Measurements from ENCODE around the gene CR1.
"Not testable (repeated sequence)": the region's sequence is repeated elsewhere in the genome, so short reads cannot be mapped to it uniquely, and the experiment has no call there.

Gene CR1

DNA sequence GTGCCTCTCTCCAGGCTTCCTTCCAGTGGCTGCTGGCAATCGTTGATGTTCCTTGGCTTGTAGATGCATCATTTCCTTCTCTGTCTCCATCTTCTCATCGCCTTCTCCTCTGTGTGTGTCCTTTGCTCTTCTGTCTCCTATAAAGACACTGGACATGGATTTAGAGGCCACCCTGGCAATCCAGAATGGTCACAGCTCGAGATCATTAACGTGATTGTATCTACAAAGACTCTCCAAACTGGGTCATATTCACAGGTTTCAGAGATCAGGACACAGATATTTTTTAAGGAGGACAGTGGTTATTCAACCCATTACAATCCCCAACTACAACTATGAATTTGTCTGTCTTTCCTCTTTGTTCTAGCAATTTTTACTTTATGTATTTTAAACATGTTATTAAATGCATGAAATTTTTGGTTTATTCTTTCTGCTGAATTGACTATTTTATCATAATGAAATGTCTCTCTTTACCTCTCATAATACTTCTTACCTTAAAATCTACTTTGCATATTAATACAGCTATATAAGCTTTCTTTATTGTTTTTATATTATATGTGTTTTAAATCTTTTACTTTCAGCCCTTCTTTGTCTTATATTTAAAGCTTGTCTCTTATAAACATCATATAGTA, 22.8 kb downstream of the CR1 start:
- no peak for TF ChIP-seq JUND (IDR thresholded peaks at IDR 0.05; ENCODE audit: low read depth)
- in situ Hi-C loops (cut with HindIII; ENCODE audit: low pct_unique_long_range_greater_than_20kb, low sequenced_read_pairs): no loop called here
- DNase-seq (ENCODE audit: low read depth in 1 of 2, low spot score in 1 of 2): no peak

DNA sequence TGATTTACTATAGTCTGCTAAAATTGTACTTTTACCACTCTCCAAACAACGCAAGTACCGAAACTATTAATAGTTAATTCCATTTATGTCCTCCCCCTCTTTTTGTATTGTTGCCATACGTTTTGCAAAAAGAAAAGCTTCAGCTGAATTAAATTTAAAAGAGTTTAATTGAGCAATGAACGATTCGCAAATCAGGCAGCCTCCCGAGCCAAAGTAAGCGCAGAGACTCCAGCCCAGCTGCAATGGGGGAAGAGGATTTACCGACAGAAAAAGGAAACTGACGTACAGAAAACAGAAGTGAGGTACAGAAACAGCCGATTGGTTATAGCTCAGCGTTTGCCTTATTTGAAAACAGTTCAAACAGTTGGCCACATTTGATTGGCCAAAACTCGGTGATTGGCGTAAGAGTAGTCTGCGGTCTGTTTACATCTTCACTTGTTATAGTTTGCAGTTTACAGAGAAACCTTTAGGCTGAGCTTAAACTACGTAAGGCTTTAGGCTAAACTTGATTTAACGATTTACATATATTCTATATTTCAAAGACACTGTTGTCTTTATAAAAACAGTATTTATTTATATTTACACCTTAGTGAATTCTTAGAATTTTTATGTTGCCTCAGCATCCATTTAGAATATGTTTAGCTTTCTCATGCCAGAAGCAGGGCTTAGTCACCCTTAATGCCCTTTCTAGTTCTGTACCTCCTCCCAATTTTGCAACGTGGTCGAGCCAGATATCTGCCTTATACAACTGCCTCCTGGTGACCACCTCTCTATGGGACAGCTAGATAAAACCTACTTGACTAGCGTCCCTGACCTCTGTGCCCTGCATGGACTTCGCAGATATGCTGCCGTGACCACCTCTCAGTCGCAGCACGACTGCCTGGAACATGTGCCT, 23.8 kb downstream of the CR1 start:
- no peak for TF ChIP-seq JUND (IDR thresholded peaks at IDR 0.05; ENCODE audit: low read depth)
- in situ Hi-C loops (cut with HindIII; ENCODE audit: low pct_unique_long_range_greater_than_20kb, low sequenced_read_pairs): no loop called here
- DNase-seq (ENCODE audit: low read depth in 1 of 2, low spot score in 1 of 2): no peak

DNA sequence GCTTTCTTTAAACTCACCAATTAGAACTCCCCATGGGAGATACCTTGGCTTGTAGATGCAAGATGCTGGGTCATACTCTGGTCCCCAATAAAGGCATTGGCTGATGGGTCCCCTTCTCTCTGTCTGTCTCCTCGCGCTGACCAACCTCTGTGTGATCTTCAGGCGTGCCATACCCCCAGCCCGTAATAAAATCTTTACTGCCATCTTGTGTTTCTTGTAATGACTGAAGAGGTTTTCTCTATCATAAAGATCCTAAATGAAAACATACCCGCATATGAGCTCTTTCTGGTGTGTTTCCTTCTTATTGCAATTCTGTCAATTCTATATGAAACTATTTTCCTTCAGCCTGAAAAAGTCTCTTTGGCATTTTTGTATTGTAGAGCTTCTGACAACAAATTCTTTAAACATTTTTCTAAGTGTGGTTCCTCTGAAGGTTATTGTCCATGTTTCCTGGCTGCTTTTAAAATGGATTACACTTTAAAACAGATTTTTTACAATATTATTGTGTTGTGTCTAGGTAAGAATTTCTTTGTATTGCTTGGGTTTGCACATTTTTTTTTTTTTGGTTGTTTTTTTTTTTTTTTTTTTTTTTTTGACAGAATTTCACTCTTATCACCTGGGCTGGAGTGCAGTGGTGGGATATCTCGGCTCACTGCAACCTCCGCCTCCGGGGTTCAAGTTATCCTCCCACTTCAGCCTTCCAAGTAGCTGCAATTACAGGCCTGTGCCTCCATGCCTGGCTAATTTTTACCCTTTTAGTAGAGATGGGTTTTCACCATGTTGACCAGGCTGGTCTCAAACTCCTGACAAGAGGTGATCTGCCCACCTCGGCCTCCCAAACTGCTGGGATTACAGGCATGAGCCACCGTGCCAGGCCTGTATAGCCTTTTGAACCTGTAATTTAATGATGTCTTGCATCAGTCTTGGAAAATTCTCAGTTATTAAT, 24.7 kb downstream of the CR1 start:
- DNase-seq (ENCODE audit: low read depth in 1 of 2, low spot score in 1 of 2); in situ Hi-C loops (cut with HindIII; ENCODE audit: low pct_unique_long_range_greater_than_20kb, low sequenced_read_pairs): not testable (repeated sequence)

DNA sequence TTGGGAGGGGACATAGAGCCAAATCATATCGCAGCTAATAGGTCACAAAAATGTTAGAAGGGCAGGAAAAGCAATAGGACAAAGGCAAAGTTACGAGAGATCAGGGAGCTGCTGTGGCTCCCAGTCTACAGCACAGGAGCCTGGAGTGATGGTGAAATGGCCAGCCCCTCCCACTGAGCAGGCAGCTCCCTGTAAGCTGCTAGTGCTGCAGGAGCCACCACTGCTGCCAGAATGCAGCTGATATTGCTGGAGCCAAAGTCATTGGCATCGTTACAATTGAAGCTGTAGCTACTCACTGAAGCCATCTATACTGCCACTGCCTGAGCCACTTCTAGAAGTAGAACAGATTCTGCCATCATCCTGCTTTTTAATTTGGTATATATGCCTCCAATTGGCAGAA, 29.3 kb downstream of the CR1 start:
- in situ Hi-C loops (cut with HindIII; ENCODE audit: low pct_unique_long_range_greater_than_20kb, low sequenced_read_pairs); DNase-seq (ENCODE audit: low read depth in 1 of 2, low spot score in 1 of 2): not testable (repeated sequence)

DNA sequence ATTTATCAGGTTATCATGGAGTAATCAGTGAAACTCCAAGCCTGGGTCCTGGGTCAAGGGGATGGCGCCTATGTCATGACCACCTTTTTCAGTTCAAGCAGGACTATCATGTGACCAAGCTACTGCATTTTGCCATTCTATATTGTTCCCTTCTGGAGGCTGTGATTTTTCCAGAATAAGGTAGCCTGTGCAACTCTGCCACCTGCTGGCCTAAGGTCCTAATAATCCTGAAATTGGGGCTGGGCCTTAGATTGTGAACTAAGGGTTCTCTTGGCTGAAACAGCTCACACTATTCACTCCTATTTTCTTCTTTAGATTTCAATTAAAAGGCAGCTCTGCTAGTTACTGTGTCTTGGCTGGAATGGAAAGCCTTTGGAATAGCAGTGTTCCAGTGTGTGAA, 32.4 kb downstream of the CR1 start:
- DNase-seq (ENCODE audit: low read depth in 1 of 2, low spot score in 1 of 2); in situ Hi-C loops (cut with HindIII; ENCODE audit: low pct_unique_long_range_greater_than_20kb, low sequenced_read_pairs): not testable (repeated sequence)

DNA sequence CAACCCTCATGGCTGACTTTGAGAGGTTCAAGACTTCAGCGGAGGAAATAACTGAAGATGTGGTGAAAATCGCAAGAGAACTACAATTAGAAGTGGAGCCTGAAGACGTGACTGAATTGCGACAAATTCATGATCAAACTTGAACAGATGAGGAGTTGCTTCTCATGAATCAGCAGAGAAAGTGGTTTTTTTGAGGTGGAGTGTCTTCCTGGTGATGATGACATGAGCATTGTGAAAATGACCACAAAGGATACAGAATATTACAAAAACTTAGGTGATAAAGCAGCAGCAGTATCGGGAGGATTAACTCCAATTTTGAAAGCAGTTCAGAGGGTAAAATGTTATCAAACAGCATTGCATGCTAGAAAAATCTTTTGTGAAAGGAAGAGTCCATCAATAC, 40.3 kb downstream of the CR1 start:
- DNase-seq (ENCODE audit: low read depth in 1 of 2, low spot score in 1 of 2); in situ Hi-C loops (cut with HindIII; ENCODE audit: low pct_unique_long_range_greater_than_20kb, low sequenced_read_pairs): not testable (repeated sequence)

DNA sequence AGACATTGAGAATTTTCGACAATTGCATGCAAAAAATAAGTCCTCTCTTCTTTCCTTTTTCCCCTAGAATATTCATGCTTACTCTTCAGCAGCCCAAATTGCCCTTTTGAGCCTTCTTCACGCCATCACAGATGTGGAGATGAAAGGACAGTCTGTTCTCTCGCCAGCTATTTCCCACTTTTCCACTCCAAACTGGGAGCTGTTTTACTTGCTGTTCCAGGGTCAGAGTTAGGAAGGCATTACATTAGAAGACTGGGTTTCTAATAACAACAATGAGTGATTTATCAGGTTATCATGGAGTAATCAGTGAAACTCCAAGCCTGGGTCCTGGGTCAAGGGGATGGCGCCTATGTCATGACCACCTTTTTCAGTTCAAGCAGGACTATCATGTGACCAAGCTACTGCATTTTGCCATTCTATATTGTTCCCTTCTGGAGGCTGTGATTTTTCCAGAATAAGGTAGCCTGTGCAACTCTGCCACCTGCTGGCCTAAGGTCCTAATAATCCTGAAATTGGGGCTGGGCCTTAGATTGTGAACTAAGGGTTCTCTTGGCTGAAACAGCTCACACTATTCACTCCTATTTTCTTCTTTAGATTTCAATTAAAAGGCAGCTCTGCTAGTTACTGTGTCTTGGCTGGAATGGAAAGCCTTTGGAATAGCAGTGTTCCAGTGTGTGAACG, 50.9 kb downstream of the CR1 start:
- DNase-seq (ENCODE audit: low read depth in 1 of 2, low spot score in 1 of 2); in situ Hi-C loops (cut with HindIII; ENCODE audit: low pct_unique_long_range_greater_than_20kb, low sequenced_read_pairs): not testable (repeated sequence)

DNA sequence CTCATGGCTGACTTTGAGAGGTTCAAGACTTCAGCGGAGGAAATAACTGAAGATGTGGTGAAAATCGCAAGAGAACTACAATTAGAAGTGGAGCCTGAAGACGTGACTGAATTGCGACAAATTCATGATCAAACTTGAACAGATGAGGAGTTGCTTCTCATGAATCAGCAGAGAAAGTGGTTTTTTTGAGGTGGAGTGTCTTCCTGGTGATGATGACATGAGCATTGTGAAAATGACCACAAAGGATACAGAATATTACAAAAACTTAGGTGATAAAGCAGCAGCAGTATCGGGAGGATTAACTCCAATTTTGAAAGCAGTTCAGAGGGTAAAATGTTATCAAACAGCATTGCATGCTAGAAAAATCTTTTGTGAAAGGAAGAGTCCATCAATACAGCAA, 58.9 kb downstream of the CR1 start:
- DNase-seq (ENCODE audit: low read depth in 1 of 2, low spot score in 1 of 2); in situ Hi-C loops (cut with HindIII; ENCODE audit: low pct_unique_long_range_greater_than_20kb, low sequenced_read_pairs): not testable (repeated sequence)

DNA sequence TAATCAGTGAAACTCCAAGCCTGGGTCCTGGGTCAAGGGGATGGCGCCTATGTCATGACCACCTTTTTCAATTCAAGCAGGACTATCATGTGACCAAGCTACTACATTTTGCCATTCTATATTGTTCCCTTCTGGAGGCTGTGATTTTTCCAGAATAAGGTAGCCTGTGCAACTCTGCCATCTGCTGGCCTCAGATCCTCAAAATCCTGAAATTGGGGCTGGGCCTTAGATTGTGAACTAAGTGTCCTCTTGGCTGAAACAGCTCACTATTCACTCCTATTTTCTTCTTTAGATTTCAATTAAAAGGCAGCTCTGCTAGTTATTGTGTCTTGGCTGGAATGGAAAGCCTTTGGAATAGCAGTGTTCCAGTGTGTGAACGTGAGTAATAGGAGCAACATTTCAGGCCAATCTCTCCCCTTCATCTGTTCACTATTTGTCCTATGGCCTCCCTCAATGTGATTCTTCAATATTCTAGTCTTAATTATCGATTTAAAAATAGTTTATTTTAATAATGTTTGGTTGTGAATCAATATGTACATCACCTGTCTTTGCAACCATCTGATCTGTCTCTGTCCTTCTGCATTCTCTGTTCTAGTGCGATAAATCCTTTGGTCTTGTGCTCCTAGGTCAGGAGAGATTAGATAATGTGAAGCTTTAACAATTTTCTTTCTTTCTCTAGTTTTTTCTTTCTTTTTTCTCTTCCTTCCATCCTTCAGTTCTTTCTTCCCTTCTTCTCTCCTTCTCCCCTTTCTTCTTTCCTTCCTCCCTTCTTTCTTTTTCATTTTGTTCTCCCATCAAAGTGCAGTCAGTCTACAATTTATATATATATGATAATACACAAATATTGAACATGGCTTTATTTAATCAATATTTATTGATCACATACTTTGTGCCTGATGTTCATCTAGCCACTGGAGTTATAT, 69.8 kb downstream of the CR1 start:
- DNase-seq (ENCODE audit: low read depth in 1 of 2, low spot score in 1 of 2): peak in 1 of 2 experiments; percentile 61
- in situ Hi-C loops (cut with HindIII; ENCODE audit: low pct_unique_long_range_greater_than_20kb, low sequenced_read_pairs): no loop called here
- TF ChIP-seq JUND (IDR thresholded peaks at IDR 0.05; ENCODE audit: low read depth): no peak

DNA sequence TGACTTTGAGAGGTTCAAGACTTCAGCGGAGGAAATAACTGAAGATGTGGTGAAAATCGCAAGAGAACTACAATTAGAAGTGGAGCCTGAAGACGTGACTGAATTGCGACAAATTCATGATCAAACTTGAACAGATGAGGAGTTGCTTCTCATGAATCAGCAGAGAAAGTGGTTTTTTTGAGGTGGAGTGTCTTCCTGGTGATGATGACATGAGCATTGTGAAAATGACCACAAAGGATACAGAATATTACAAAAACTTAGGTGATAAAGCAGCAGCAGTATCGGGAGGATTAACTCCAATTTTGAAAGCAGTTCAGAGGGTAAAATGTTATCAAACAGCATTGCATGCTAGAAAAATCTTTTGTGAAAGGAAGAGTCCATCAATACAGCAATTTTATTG, 76.0 kb downstream of the CR1 start:
- DNase-seq (ENCODE audit: low read depth in 1 of 2, low spot score in 1 of 2); in situ Hi-C loops (cut with HindIII; ENCODE audit: low pct_unique_long_range_greater_than_20kb, low sequenced_read_pairs): not testable (repeated sequence)

DNA sequence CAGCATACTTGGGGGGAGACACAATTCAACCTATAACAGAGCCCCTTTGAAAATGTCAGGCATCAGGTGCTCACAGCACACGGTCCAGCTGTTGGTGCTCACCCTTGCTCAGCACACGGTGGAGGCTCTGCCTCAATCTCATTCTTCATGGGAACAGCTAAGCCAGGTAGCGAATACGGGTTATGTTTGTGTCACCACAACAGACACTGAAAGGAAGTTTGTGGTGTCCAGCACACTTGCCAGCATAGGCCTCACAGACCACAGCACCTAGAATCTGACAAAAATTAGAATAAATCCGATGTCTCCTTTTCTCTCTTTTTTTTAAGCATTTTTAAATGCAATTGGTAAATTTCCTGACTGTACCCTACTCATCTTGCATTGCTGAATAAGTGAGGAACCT, 77.1 kb downstream of the CR1 start:
- DNase-seq (ENCODE audit: low read depth in 1 of 2, low spot score in 1 of 2); in situ Hi-C loops (cut with HindIII; ENCODE audit: low pct_unique_long_range_greater_than_20kb, low sequenced_read_pairs): not testable (repeated sequence)

DNA sequence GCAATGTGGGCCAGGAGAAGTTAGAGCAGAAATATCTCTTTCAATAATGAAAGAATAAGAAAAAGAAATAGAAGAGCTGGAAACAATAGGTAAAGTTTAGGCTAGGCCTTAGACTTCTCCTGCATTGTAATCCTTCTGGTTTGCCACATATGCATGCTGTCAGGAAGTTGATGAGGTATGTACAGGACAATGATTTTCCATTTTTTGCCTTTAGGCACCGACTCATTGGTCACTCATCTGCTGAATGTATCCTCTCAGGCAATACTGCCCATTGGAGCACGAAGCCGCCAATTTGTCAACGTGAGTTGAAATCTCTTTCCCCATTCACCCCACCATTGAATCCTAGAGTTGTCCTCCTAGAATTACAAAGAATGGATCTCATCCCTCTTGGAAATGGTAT, 79.4 kb downstream of the CR1 start:
- DNase-seq (ENCODE audit: low read depth in 1 of 2, low spot score in 1 of 2); in situ Hi-C loops (cut with HindIII; ENCODE audit: low pct_unique_long_range_greater_than_20kb, low sequenced_read_pairs): not testable (repeated sequence)

Measured in T47D (cell line).